ENCODE data around the gene ATXN2. TPM values are rescaled to one million over a fixed set of nuclear protein-coding genes. Genes with fewer than 3 reads are reported as not detected.
A peak's percentile ranks its signal among the peaks of the same experiment; 100 is the strongest.
"Not testable (repeated sequence)": the region's sequence is repeated elsewhere in the genome, so short reads cannot be mapped to it uniquely, and the experiment has no call there.

Gene ATXN2
- total and polyA plus RNA-seq, 9 of the 15 experiments (the other 6 are each of a cell fraction or from before 2014, with no cell fraction given) = 16.8 to 67.8 (median 29.3) TPM

DNA sequence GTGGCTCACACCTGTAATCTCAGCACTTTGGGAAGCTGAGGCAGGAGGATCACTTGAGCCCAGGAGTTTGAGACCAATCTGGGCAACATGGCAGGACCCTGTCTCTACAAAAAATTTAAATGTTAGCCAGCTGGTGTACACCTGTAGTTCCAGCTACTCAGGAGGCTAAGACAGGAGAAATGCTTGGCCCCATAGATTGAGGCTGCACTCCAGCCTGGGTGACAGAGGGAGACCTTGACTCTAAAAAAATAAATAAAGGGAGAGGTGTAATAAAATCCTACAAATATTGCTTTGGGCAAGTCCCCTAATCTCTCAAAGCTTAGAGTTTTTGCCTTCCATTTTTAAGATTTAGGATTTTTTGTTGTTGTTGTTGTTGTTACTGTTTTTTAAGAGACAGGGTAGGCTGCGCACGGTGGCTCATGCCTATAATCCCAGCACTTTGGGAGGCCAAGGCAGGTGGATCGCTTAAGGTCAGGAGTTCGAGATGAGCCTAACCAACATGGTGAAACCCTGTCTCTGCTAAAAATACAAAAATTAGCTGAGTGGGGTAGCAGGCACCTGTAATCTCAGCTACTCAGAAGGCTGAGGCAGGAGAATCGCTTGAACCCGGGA lies 7.6 kb downstream of the ATXN2 start:
- CTCF ChIA-PET (ENCODE audit: low intra/inter-chr PET ratio); H3K9me3 ChIP-seq (replicated peaks; ENCODE audit: control insufficient read depth, insufficient read depth, low read depth, low read length); H2AFZ ChIP-seq (ENCODE audit: low read depth, low read length); H3K27ac ChIP-seq (ENCODE audit: extremely low read depth, low read depth, low read length); H3K9me1 ChIP-seq (ENCODE audit: control insufficient read depth, insufficient read depth, low read length); DNase-seq (ENCODE audit: extremely low read depth in 1 of 4, low spot score in 3 of 4); H3K4me2 ChIP-seq (ENCODE audit: insufficient read depth, low read length); H3K9ac ChIP-seq (ENCODE audit: insufficient read depth in 1 of 2, low read depth in 2 of 2, low read length in 2 of 2); intact Hi-C loops (cut with micrococcal nuclease); in situ Hi-C loops (cut with MboI); FAIRE-seq; ATAC-seq; H3K4me3 ChIP-seq; H3K27me3 ChIP-seq (ENCODE audit: control insufficient read depth in 2 of 2, insufficient read depth in 2 of 2, low read length in 2 of 2); BruUV-seq (replicated peaks): not testable (repeated sequence)
- Histone ChIP-seq H3K4me1 (replicated peaks in 1 of 2; ENCODE audit: control insufficient read depth in 2 of 2, insufficient read depth in 2 of 2, low read length in 2 of 2) (peaks cover 6 to 19% of the 10 kb centered on the region in 2 experiments; a peak in 4 of 5 replicates), H4K20me1 (replicated peaks; ENCODE audit: control insufficient read depth, insufficient read depth, low read length) (peaks cover 24% of the 10 kb centered on the region), H3K36me3 (ENCODE audit: control insufficient read depth, insufficient read depth, low read length) (peaks cover 39% of the 10 kb centered on the region; the same call in 2 of the 3 replicates), H3K79me2 (ENCODE audit: control insufficient read depth, insufficient read depth, low read length) (peaks cover 100% of the 10 kb centered on the region)
- WGBS (ENCODE audit: insufficient coverage, low coverage, missing lambda C conversion rate) = 74% methylated on average over 6 of the region's 6 CpGs
- POLR2A ChIA-PET = interaction anchor here (1.0 to 1.8 kb wide), 6 partner anchors 8 to 47 kb away, joined by 3 to 6 read pairs (median 4); no protein-coding TSS in a partner anchor

GRCh38 chr12:111590552-111590951 lies 8.6 kb downstream of the ATXN2 start:
- H3K27me3 ChIP-seq (ENCODE audit: control insufficient read depth in 2 of 2, insufficient read depth in 2 of 2, low read length in 2 of 2) = no peaks in the 10 kb centered on the region
- BruUV-seq (replicated peaks) = no TSS peak
- no peak for DNase-seq (ENCODE audit: extremely low read depth in 1 of 4, low spot score in 3 of 4)
- intact Hi-C loops (cut with micrococcal nuclease) (no loop called here), in situ Hi-C loops (cut with MboI) (no loop called here)
- no peak for ATAC-seq
- ChIA-PET CTCF (ENCODE audit: low intra/inter-chr PET ratio) (interaction anchor here (0.6 kb wide), 1 partner anchor 856 kb away, joined by 3 read pairs; no protein-coding TSS in a partner anchor), POLR2A (interaction anchor here (0.7 to 1.8 kb wide), 2 partner anchors 12 to 13 kb away, joined by 4 to 5 read pairs; no protein-coding TSS in a partner anchor)
- H3K9me1 ChIP-seq (ENCODE audit: control insufficient read depth, insufficient read depth, low read length) = peaks cover 4% of the 10 kb centered on the region
- no peak overlapping the region for H2AFZ ChIP-seq (ENCODE audit: low read depth, low read length)
- WGBS (ENCODE audit: insufficient coverage, low coverage, missing lambda C conversion rate) = 85% methylated on average over 6 of the region's 6 CpGs
- H3K9ac ChIP-seq (ENCODE audit: insufficient read depth in 1 of 2, low read depth in 2 of 2, low read length in 2 of 2) = 0 out of 4 replicates have a peak overlapping the region, but pooled peaks of 1 of the 2 experiments have one; percentile 61
- no peak overlapping the region for H3K4me2 ChIP-seq (ENCODE audit: insufficient read depth, low read length)
- H4K20me1 ChIP-seq (replicated peaks; ENCODE audit: control insufficient read depth, insufficient read depth, low read length) = peaks cover 19% of the 10 kb centered on the region
- H3K79me2 ChIP-seq (ENCODE audit: control insufficient read depth, insufficient read depth, low read length) = peaks cover 100% of the 10 kb centered on the region
- H3K36me3 ChIP-seq (ENCODE audit: control insufficient read depth, insufficient read depth, low read length) = peaks cover 37% of the 10 kb centered on the region; the same call in 2 of the 3 replicates
- no peak overlapping the region for H3K4me3 ChIP-seq
- no peak for FAIRE-seq
- H3K4me1 ChIP-seq (replicated peaks in 1 of 2; ENCODE audit: control insufficient read depth in 2 of 2, insufficient read depth in 2 of 2, low read length in 2 of 2) = peaks cover 8 to 23% of the 10 kb centered on the region in 2 experiments; a peak in 4 of 5 replicates
- no peak overlapping the region for H3K27ac ChIP-seq (ENCODE audit: extremely low read depth, low read depth, low read length)
- H3K9me3 ChIP-seq (replicated peaks; ENCODE audit: control insufficient read depth, insufficient read depth, low read depth, low read length) = no peaks in the 10 kb centered on the region
- no peak for TF ChIP-seq U2AF1 (optimal IDR thresholded peaks at IDR 0.05; ENCODE audit: low read depth, low read length)
- no peak for TF ChIP-seq ARNT (IDR thresholded peaks at IDR 0.05)
- TF ChIP-seq, protein P1, sequence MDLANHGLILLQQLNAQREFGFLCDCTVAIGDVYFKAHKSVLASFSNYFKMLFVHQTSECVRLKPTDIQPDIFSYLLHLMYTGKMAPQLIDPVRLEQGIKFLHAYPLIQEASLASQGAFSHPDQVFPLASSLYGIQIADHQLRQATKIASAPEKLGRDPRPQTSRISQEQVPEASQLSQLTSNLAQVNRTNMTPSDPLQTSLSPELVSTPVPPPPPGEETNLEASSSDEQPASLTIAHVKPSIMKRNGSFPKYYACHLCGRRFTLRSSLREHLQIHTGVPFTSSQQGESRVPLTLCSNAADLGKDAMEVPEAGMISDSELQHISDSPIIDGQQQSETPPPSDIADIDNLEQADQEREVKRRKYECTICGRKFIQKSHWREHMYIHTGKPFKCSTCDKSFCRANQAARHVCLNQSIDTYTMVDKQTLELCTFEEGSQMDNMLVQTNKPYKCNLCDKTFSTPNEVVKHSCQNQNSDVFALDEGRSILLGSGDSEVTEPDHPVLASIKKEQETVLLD (IDR thresholded peaks at IDR 0.05) = no peak
- no peak for TF ChIP-seq MAFF (IDR thresholded peaks at IDR 0.05; ENCODE audit: low read length)
- TF ChIP-seq MLLT1 (IDR thresholded peaks at IDR 0.05) = no peak
- TF ChIP-seq ZNF785 (CRISPR knock-in tag; IDR thresholded peaks at IDR 0.05) = no peak
- no peak for TF ChIP-seq TFAP4 (CRISPR knock-in tag; IDR thresholded peaks at IDR 0.05; ENCODE audit: borderline replicate concordance)
- TF ChIP-seq NR1H2 (CRISPR knock-in tag; IDR thresholded peaks at IDR 0.05) = no peak
- no peak for TF ChIP-seq MTF1 (CRISPR knock-in tag; IDR thresholded peaks at IDR 0.05; ENCODE audit: borderline replicate concordance)
- no peak for TF ChIP-seq ZNF274 (IDR thresholded peaks at IDR 0.05; ENCODE audit: borderline replicate concordance, low read depth, low read length)

Data from K562 (cell line).